ENCODE measurements around the gene EBLN1. TPM values are rescaled to one million over a fixed set of nuclear protein-coding genes. Genes with fewer than 3 reads are reported as not detected.
A peak's percentile ranks its signal among the peaks of the same experiment; 100 is the strongest.

Gene EBLN1
- total and polyA plus RNA-seq, 9 of the 15 experiments (the other 6 are each of a cell fraction or from before 2014, with no cell fraction given), result 0.06 to 3.1 (median 0.80) TPM

- TF ChIP-seq TFAP4 (CRISPR knock-in tag; IDR thresholded peaks at IDR 0.05; ENCODE audit: borderline replicate concordance) (peak; percentile 83), ZNF695 (CRISPR knock-in tag; IDR thresholded peaks at IDR 0.05) (no peak), SRSF3 (IDR thresholded peaks at IDR 0.05; ENCODE audit: insufficient read depth, low read length) (no peak), ZSCAN32 (CRISPR knock-in tag; IDR thresholded peaks at IDR 0.05) (0 out of 2 replicates have a peak, but pooled peaks have one; percentile 3), FOXA3 (CRISPR knock-in tag; conservative IDR thresholded peaks at IDR 0.05 in 1 of 2, IDR thresholded peaks at IDR 0.05 in 1 of 2) (0 out of 4 replicates have a peak, but pooled peaks have one; percentile 9 to 42), SUPT5H (IDR thresholded peaks at IDR 0.05) (peak; percentile 65), DACH1 (IDR thresholded peaks at IDR 0.05; ENCODE audit: partially characterized antibody) (peak; percentile 13), FOXJ2 (tag; IDR thresholded peaks at IDR 0.05) (peak; percentile 80), BACH1 (tag; IDR thresholded peaks at IDR 0.05) (peak; percentile 78), ZKSCAN1 (IDR thresholded peaks at IDR 0.05; ENCODE audit: low read depth, low read length) (0 out of 2 replicates have a peak, but pooled peaks have one; percentile 38), TEAD2 (tag; IDR thresholded peaks at IDR 0.05) (no peak), ARHGAP35 (IDR thresholded peaks at IDR 0.05; ENCODE audit: partially characterized antibody) (no peak), CEBPB (tag; IDR thresholded peaks at IDR 0.05) (peak; percentile 96), RAD21 (CRISPR knock-in tag; conservative IDR thresholded peaks at IDR 0.05 in 1 of 2, IDR thresholded peaks at IDR 0.05 in 1 of 2) (peak; percentile 37 to 39), XRCC3 (IDR thresholded peaks at IDR 0.05) (no peak), ELF2 (CRISPR knock-in tag; IDR thresholded peaks at IDR 0.05) (peak; percentile 52; the same call in 1 of the 2 replicates), HDAC1 (IDR thresholded peaks at IDR 0.05) (peak in 1 of 2 experiments; percentile 93; a peak in 2 of 4 replicates), CTBP1 (IDR thresholded peaks at IDR 0.05; ENCODE audit: borderline replicate concordance) (peak; percentile 80), ZNF197 (CRISPR knock-in tag; IDR thresholded peaks at IDR 0.05; ENCODE audit: low read depth) (peak; percentile 91), ZBTB8A (IDR thresholded peaks at IDR 0.05; ENCODE audit: partially characterized antibody) (peak; percentile 95), ZBTB7A (IDR thresholded peaks at IDR 0.05; ENCODE audit: borderline replicate concordance, control insufficient read depth, low read depth, low read length) (peak; percentile 95), TCF15 (CRISPR knock-in tag; IDR thresholded peaks at IDR 0.05) (0 out of 2 replicates have a peak, but pooled peaks have one; percentile 10), RBM17 (IDR thresholded peaks at IDR 0.05; ENCODE audit: borderline replicate concordance, low read depth, low read length) (no peak), ZNF740 (CRISPR knock-in tag; IDR thresholded peaks at IDR 0.05) (no peak), ZNF740 (tag; IDR thresholded peaks at IDR 0.05) (peak in 1 of 2 experiments; percentile 13; a peak in 2 of 4 replicates), NFYB (IDR thresholded peaks at IDR 0.05; ENCODE audit: extremely low read depth, insufficient read length) (no peak), KLF10 (CRISPR knock-in tag; IDR thresholded peaks at IDR 0.05) (no peak)
Observed at GRCh38 chr10:22228943-22229801, 11.4 kb upstream of the EBLN1 start (continued).

All from K562 (cell line).